HPDE6-E6E7 (cell line): ENCODE data around the gene MYH7B.

Experiments
- DNase-seq: peaks from one replicate; pipeline ENCODE4 v3.0.0; 2011; ENCODE audit warnings: missing footprints; ENCODE audit errors: extremely low spot score

Gene MYH7B

DNA sequence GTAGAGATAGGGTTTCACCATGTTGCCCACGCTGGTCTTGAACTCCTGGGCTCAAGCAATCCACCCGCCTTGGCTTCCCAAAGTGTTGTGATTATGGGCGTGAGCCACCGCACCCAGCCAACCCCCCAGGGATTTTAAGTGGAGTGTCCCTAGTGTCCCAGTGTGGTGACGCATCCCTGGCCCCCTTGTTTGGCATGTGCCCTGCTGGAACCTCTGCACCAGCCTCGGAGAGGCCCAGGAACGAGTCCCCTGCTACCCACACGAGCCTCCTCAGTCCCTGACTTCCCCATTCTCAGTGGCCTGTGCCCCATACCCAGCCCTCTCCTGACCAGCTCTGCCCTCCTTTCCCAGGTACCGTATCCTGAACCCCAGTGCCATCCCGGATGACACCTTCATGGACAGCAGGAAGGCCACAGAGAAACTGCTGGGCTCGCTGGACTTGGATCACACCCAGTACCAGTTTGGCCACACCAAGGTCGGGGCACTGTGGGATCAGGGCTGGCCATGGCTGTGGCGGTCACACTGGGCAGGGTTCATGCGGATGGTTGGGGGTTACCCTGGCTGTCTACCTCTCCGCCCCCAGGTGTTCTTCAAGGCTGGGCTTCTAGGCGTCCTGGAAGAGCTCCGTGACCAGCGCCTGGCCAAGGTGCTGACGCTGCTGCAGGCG is 37.2 kb downstream of the MYH7B start:
- DNase-seq = no peak

DNA sequence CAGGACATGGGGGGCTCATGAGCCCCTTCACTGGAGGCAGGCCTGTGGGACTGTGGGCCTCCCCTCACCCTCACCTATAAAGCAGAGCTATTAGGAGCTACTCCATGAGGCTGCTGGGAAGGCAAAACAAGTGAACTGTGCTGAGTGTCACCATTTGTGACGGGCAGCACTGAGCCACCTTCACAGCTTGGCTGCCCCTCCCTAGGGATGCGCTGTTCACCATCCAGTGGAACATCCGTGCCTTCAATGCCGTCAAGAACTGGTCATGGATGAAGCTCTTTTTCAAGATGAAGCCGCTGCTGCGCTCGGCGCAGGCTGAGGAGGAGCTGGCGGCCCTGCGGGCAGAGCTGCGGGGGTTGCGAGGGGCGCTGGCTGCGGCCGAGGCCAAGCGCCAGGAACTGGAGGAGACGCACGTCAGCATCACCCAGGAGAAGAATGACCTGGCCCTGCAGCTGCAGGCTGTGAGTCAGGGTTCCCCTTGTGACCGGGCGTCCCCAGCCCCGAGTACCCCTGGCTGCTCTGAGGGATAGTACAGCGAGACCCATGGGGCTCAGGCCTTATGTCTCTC is 38.4 kb downstream of the MYH7B start:
- DNase-seq = no peak

DNA sequence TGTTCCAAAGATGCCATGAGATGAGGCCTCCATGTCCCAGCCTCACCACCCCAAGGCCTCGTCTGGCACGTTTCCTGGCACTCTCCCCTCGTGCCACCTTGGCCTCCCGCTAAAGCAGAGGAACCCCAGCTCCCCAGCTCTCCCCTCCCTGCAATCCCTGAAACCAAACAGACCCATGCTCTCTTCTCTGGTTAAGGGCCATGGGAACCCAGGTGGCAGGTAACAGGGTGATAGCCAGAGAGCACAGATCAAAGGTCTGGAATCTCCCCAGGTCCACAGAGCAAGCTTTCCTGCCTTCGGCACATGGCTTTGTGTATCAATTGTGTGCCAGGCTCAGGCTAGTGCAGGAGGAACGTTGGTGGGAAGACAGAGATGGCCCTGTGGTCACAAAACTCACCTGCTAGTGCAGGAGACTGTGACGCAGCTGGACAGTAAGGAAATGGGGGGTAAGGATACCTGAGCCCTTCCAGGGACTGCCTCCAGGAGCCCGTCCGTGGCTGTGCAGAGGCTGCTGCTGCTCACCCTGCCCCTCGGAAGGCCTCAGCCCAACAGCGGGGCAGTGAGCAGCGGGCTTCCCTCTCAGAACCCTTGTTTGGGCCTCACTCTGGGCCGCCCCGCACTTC is 39.0 kb downstream of the MYH7B start:
- DNase-seq = no peak

DNA sequence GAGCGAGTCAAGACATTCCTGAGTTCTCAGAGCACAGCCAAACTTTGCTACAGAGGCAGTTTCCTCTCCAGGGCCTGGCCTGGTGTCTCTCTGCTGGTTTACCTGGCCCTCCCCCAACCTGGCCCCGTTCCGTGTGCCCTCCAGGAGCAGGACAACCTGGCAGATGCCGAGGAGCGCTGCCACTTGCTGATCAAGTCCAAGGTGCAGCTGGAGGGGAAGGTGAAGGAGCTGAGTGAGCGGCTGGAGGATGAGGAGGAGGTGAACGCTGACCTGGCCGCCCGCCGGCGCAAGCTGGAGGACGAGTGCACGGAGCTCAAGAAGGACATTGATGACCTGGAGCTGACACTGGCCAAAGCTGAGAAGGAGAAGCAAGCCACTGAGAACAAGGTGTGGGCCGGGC is 39.5 kb downstream of the MYH7B start:
- no peak for DNase-seq

DNA sequence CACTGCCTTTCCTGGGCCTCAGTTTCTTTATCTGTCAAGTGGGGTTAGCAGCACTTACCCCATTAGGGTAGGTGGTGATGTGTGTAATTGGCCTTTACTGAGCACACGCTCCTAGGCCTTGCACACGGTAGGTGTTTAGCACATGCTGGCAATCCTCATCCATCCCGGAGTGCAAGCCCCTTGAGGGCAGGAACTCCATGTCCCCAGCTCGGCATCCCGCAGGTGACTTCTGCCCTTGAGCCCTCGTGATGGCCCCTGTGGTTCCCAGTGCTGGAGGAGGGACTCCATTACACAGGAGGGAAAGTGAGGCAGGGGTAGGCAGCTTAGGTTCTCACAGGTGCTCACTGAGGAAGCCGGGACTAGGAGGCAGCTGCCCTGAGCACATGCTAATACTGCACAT is 40.0 kb downstream of the MYH7B start:
- no peak for DNase-seq

DNA sequence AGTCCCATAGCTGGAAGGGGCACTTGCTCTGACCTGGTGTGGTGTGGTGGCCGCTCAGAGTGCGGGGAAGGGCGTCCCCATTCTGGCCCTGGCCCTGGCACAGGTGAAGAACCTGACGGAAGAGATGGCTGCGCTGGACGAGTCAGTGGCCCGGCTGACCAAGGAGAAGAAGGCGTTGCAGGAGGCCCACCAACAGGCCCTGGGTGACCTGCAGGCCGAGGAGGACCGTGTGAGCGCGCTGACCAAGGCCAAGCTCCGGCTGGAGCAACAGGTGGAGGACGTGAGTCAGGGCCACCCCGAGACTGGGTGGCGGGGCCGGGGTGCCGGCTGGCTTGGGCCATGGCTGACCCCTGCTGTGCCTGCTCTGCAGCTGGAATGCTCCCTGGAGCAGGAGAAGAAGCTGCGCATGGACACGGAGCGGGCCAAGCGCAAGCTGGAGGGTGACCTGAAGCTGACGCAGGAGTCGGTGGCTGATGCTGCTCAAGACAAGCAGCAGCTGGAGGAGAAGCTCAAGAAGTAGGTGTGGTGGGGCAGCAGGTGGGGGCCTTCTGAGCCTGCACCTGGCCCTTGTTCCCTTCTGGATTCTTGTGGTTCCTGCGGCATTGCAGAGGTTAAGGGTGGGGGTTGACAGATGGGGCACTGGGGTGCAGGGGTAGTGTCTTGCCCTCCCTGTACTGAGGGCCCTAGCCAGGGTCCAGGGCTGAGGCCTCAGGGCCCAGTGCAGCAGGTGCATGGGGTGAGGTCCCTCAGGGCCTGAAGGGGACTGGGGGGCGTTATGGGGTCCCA is 40.8 kb downstream of the MYH7B start:
- DNase-seq = no peak

DNA sequence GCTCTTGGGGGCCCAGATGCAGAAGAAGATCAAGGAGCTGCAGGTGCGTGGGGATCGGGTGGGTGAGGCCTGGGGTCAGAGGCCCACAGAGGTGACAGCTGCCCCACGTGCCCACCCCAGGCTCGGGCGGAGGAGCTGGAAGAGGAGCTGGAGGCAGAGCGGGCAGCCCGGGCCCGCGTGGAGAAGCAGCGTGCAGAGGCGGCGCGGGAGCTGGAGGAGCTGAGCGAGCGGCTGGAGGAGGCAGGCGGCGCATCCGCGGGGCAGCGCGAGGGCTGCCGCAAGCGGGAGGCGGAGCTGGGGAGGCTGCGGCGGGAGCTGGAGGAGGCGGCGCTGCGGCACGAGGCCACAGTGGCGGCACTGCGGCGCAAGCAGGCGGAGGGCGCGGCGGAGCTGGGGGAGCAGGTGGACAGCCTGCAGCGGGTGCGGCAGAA is 41.5 kb downstream of the MYH7B start:
- no peak for DNase-seq

DNA sequence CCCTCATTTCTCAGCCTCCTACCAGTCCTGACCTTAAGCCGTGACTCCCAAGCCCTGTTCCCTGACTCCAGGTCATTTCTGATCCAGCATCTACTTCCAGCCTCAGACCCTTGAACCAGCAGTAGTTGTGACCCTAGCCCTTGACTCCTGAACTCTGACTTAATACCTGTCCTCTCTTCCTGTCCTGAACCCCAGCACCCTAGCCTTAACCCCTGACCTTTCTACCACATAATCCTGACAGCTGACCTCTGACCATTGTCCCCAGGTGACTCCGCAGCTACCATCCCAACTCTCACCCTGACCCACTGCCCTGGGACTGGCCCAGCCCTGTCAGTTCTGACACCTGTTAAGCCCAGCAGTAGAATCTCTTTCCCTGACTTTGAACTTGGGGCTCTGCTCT is 42.1 kb downstream of the MYH7B start:
- DNase-seq = no peak

DNA sequence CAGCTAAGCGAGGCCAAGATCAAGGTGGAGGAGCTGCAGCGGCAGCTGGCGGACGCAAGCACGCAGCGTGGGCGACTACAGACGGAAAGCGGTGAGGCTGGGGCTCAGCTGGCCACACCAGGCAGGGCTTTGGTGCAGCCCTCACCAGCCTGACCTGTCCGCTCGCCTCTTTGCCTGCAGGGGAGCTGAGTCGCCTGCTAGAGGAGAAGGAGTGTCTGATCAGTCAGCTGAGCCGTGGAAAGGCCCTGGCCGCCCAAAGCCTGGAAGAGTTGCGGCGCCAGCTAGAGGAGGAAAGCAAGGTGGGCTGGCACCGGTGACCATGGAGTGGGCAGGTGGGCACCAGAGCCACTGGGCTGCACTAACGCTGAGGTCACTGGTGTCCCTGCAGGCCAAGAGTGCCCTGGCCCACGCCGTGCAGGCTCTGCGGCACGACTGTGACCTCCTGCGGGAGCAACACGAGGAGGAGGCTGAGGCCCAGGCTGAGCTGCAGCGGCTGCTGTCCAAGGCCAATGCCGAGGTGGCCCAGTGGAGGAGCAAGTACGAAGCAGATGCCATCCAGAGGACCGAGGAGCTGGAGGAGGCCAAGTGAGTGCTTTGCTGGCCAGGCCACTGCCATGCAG is 42.8 kb downstream of the MYH7B start:
- no peak for DNase-seq

DNA sequence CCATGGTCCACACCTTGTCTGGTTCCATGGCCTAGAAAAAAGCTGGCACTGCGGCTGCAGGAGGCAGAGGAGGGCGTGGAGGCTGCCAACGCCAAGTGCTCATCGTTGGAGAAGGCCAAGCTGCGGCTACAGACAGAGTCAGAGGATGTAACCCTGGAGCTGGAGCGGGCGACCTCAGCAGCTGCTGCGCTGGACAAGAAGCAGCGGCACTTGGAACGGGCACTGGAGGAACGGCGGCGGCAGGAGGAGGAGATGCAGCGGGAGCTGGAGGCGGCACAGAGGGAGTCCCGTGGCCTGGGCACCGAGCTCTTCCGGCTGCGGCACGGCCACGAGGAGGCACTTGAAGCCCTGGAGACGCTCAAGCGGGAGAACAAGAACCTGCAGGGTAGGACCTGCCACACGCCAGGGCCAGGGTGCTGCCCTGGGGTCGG is 43.4 kb downstream of the MYH7B start:
- DNase-seq = no peak

DNA sequence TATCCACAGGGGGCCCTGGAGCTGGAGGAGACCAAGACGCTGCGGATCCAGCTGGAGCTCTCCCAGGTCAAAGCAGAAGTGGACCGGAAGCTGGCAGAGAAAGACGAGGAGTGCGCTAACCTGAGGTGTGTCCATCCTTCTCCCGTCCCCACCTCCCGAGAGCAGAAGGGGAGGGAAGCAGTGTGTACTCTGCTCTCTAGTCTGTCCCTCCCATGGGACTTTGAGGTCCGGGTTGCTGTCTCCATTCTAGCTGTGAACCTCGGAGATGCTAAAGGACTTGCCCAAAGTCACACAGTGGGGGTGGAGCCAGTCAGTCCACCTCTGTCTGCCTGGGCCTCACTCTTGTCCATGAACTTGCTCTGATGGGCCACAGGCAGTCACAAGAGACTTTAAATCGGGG is 44.1 kb downstream of the MYH7B start:
- DNase-seq = no peak

DNA sequence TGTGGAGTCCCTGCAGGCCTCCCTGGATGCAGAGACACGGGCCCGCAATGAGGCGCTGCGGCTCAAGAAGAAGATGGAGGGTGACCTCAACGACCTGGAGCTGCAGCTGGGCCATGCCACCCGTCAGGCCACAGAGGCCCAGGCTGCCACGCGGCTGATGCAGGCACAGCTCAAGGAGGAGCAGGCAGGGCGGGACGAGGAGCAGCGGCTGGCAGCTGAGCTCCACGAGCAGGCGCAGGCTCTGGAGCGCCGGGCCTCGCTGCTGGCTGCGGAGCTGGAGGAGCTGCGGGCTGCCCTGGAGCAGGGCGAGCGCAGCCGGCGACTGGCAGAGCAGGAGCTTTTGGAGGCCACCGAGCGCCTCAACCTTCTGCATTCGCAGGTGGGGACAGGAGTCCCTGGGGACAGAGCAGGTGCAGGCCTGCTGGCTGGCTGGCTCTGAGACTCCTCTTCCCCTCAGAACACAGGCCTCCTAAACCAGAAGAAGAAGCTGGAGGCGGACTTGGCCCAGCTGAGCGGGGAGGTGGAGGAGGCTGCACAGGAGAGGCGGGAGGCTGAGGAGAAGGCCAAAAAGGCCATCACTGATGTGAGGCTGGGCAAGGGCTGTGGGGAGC is 44.7 kb downstream of the MYH7B start:
- no peak for DNase-seq

DNA sequence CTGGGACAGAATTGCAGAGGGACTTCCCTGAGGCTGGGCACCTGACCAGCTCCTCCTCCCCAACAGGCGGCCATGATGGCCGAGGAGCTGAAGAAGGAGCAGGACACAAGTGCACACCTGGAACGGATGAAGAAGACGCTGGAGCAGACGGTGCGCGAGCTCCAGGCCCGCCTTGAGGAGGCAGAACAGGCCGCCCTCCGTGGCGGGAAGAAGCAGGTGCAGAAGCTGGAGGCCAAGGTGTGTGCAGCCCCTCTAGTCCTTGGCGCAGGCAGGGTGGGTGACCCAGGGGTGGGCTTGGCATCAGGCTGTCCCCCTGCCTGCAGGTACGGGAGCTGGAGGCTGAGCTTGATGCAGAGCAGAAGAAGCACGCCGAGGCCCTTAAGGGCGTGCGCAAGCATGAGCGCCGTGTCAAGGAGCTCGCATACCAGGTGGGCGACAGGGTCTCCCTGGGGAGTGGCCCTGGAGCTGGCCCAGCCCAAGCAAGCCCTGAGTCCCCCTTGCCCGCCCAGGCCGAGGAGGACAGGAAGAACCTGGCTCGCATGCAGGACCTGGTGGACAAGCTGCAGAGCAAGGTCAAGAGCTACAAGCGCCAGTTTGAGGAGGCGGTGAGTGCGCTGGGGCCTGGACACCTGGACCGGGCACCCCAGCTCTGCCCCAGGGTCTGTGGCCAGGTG is 45.4 kb downstream of the MYH7B start:
- no peak for DNase-seq

DNA sequence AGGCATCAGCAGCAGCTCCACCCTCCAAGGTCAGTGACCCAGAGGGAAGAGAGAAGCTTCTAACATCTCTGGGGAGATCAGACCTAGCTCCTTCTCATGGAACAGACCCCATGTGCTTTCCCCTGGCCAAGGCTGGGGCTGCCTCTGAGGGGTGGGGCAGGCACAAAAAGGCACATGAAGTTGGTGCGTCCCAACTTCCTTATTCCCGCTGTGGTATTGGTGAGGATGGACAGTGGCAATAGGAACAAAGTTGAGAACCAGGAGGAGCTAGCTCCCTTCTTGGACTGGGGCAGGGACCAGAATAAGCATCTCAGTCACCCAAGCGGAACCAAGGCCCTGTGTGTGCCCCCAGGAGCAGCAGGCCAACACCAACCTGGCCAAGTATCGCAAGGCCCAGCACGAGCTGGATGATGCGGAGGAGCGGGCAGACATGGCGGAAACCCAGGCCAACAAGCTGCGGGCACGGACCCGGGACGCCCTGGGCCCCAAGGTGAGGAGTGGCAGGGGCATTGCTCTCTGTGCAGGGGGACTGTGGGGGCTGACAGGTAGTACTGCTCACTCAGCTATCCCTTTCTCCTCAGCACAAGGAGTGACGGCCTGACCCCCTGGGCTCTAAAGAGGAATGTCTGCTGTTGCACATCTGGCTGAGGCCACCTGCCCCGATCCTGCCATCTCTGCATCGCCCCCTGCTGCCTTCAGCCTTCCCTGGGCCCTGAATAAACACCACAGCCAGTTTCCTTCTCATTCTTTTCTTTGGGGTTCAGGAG is 46.1 kb downstream of the MYH7B start:
- DNase-seq = no peak

DNA sequence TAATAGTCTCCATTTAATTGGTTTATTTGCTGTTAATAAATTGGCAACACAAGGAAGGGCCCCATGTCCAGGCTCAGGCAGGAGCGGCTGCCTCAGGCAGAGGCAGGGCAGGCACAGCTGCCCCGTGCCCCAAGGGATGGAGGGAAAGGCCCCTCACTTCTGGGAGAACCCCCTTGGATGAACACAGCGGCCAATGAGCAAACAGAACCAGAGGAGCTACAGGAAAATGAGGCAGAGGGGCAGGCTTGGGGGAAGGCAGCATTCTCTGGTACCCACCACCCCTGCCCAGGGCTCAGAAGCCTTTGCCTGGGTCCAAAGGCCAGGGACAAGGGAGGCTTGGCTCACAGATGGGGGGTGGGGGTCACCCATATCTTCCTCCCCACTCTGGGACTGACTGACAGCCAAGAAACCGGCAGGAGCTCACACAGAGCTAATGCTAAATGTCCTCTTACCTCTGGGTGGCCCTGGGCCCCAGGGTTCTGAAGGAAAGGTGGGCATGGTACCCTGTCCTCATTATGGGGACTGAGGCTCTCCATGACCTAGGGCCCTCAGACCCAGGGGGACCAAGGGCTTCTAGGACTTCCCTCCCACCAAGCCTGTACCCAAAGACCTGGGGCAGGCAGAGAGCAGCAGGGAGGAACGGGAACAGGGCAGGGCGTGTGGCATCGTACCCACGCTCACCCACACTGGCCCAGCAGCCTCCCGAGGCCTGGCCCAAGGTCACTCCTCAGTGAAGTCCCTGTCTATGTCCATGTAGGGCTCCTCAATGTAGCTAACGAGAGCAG is 47.0 kb downstream of the MYH7B start:
- no peak for DNase-seq

DNA sequence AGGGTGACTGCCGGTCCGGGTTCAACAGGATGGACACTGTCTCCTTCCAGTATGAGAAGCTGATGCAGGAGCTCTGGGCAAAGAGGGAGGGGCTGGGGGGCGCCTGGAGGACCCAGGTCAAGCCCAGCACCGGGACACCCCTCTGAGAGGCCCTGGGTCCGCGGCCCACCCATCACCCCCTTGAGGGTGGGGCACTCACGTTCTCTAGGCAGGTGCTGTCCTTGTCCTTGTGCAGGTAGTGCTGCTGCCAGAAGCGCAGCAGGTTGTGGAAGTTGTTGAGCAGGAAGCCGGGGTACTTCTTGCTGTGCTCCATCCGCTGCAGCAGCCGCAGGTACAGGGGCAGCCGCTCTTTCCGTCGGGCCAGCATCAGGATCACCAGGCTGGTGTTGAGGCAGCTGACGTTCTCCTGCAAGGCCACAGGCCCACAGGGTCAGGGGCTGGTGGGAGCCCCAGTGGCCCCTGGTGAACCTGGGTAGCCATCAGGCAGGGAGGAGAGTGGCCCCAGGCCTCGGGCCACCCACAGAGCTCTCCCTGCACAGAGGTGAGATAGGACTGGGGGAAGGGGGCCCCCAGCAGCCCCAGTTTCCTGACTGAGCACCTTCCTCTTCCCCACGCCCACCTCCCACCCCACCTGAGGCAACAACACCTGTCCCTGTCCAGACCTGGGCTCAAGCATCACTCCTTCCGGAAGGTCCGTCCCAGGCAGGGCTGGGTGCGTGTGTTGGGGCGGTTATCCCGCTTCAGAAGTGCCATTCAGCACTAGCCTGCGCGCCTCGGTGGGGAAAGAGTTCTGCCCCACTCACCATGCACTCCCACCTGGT is 47.8 kb downstream of the MYH7B start:
- DNase-seq = no peak

DNA sequence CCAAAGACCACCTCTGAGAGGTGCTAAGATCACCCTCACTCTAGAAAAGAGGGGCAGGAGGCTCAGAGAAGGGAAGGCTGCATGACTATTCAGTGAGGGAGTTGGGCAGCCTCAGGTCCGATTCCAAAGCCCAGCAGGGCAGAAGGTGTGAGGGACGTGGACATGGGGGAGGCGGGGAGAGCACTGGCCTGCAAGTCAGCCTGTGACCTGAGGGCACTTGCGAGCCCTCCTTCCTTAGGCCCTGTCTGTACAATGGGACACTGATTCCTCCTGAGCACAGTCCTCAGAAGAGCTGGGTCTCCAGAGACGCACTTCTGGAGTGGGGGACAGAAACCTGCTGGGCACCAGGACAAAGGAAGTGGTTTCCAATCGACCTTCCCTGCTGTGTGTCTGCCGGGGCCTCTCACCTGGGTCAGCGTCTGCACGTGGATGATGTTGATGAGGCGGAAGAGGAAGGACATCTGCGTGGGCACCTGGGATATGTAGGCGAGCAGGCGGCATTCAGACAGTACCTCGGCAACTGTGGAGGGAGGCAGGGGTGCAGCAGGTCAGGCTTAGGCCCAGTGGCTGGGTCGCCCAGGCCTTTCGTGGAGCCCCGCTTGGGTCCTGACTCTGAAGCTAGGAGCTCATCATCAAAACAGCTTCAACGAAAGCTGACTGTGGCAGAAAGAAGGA is 48.5 kb downstream of the MYH7B start:
- no peak for DNase-seq
